ENCODE measurements around the gene HINFP.

HINFP gene

GRCh38 chr11:119111361-119111925 is 9.9 kb upstream of the HINFP start:
- no peak overlapping the region for H2BK12ac ChIP-seq (ENCODE audit: low read length in 2 of 2)
- no peak overlapping the region for H2BK5ac ChIP-seq (ENCODE audit: low read depth, low read length, poor library complexity, severe bottlenecking)
- H3K9ac ChIP-seq (ENCODE audit: low read length): no peak overlapping the region
- H3K4me3 ChIP-seq (ENCODE audit: insufficient read depth in 1 of 2, low read depth in 1 of 2, low read length in 2 of 2): no peak overlapping the region
- no peak overlapping the region for H3K14ac ChIP-seq (ENCODE audit: low read length in 2 of 2)
- H3K36me3 ChIP-seq (ENCODE audit: control insufficient read depth in 1 of 2, insufficient read depth in 2 of 2, low read depth in 1 of 2, low read length in 2 of 2): peaks cover 49 to 53% of the 10 kb centered on the region in 2 experiments
- no peak for DNase-seq
- H3K18ac ChIP-seq (ENCODE audit: low read depth in 1 of 2, low read length in 2 of 2): no peak overlapping the region
- H3K27ac ChIP-seq (ENCODE audit: low read length, poor library complexity, severe bottlenecking): no peak overlapping the region
- H3K27me3 ChIP-seq (ENCODE audit: control insufficient read depth in 1 of 2, insufficient read depth in 1 of 2, low read length in 2 of 2): no peaks in the 10 kb centered on the region
- H2BK120ac ChIP-seq (ENCODE audit: low read depth, low read length): no peak overlapping the region
- no peak overlapping the region for H3K23ac ChIP-seq (ENCODE audit: low read length in 2 of 2)
- 95% methylated on average over 11 of the region's 11 CpGs for WGBS
- no peaks in the 10 kb centered on the region for H3K9me3 ChIP-seq (ENCODE audit: control insufficient read depth, low read length)
- H3K79me1 ChIP-seq (replicated peaks; ENCODE audit: low read length, poor library complexity, severe bottlenecking): peaks cover 28% of the 10 kb centered on the region
- H3K4ac ChIP-seq (ENCODE audit: low read depth in 1 of 2, low read length in 2 of 2): no peak overlapping the region
- H4K8ac ChIP-seq (ENCODE audit: low read length): no peak overlapping the region
- no peak overlapping the region for H2AK5ac ChIP-seq (ENCODE audit: low read length, severe bottlenecking)
- H3K4me2 ChIP-seq (ENCODE audit: low read length, poor library complexity, severe bottlenecking): no peak overlapping the region
- H3K4me1 ChIP-seq (ENCODE audit: control insufficient read depth, insufficient read depth, low read depth, low read length): peaks cover 18% of the 10 kb centered on the region
- H4K91ac ChIP-seq (ENCODE audit: low read length): no peak overlapping the region
- H2BK15ac ChIP-seq (ENCODE audit: low read depth, poor library complexity, severe bottlenecking): no peak overlapping the region
- H2AFZ ChIP-seq (ENCODE audit: low read depth, low read length): no peak overlapping the region

GRCh38 chr11:119112314-119113020 is 8.9 kb upstream of the HINFP start:
- Histone ChIP-seq H3K36me3 (ENCODE audit: control insufficient read depth in 1 of 2, insufficient read depth in 2 of 2, low read depth in 1 of 2, low read length in 2 of 2) (peaks cover 56 to 62% of the 10 kb centered on the region in 2 experiments), H2BK5ac (ENCODE audit: low read depth, low read length, poor library complexity, severe bottlenecking) (no peak overlapping the region), H2BK12ac (ENCODE audit: low read length in 2 of 2) (no peak overlapping the region), H3K9me3 (ENCODE audit: control insufficient read depth, low read length) (no peaks in the 10 kb centered on the region), H2BK15ac (ENCODE audit: low read depth, poor library complexity, severe bottlenecking) (no peak overlapping the region), H3K27me3 (ENCODE audit: control insufficient read depth in 1 of 2, insufficient read depth in 1 of 2, low read length in 2 of 2) (no peaks in the 10 kb centered on the region), H3K4me2 (ENCODE audit: low read length, poor library complexity, severe bottlenecking) (no peak overlapping the region), H3K4ac (ENCODE audit: low read depth in 1 of 2, low read length in 2 of 2) (no peak overlapping the region), H3K9ac (ENCODE audit: low read length) (no peak overlapping the region), H2AK5ac (ENCODE audit: low read length, severe bottlenecking) (no peak overlapping the region), H4K91ac (ENCODE audit: low read length) (no peak overlapping the region), H3K14ac (ENCODE audit: low read length in 2 of 2) (no peak overlapping the region), H2AFZ (ENCODE audit: low read depth, low read length) (no peak overlapping the region), H3K4me3 (ENCODE audit: insufficient read depth in 1 of 2, low read depth in 1 of 2, low read length in 2 of 2) (no peak overlapping the region), H3K27ac (ENCODE audit: low read length, poor library complexity, severe bottlenecking) (no peak overlapping the region), H3K4me1 (ENCODE audit: control insufficient read depth, insufficient read depth, low read depth, low read length) (peaks cover 13% of the 10 kb centered on the region), H4K8ac (ENCODE audit: low read length) (no peak overlapping the region), H2BK120ac (ENCODE audit: low read depth, low read length) (no peak overlapping the region), H3K18ac (ENCODE audit: low read depth in 1 of 2, low read length in 2 of 2) (no peak overlapping the region), H3K79me1 (replicated peaks; ENCODE audit: low read length, poor library complexity, severe bottlenecking) (peaks cover 24% of the 10 kb centered on the region), H3K23ac (ENCODE audit: low read length in 2 of 2) (no peak overlapping the region)
- 96% methylated on average over 12 of the region's 12 CpGs for WGBS
- DNase-seq: no peak

GRCh38 chr11:119113716-119114115 is 7.7 kb upstream of the HINFP start:
- DNase-seq: no peak
- H3K4me3 ChIP-seq (ENCODE audit: insufficient read depth in 1 of 2, low read depth in 1 of 2, low read length in 2 of 2): no peak overlapping the region
- no peak overlapping the region for H4K8ac ChIP-seq (ENCODE audit: low read length)
- no peak overlapping the region for H3K18ac ChIP-seq (ENCODE audit: low read depth in 1 of 2, low read length in 2 of 2)
- H2BK5ac ChIP-seq (ENCODE audit: low read depth, low read length, poor library complexity, severe bottlenecking): no peak overlapping the region
- H3K9ac ChIP-seq (ENCODE audit: low read length): no peak overlapping the region
- H2BK120ac ChIP-seq (ENCODE audit: low read depth, low read length): no peak overlapping the region
- no peak overlapping the region for H3K14ac ChIP-seq (ENCODE audit: low read length in 2 of 2)
- H2BK15ac ChIP-seq (ENCODE audit: low read depth, poor library complexity, severe bottlenecking): no peak overlapping the region
- H3K23ac ChIP-seq (ENCODE audit: low read length in 2 of 2): no peak overlapping the region
- peaks cover 14% of the 10 kb centered on the region for H3K79me1 ChIP-seq (replicated peaks; ENCODE audit: low read length, poor library complexity, severe bottlenecking)
- H2AFZ ChIP-seq (ENCODE audit: low read depth, low read length): no peak overlapping the region
- H3K27ac ChIP-seq (ENCODE audit: low read length, poor library complexity, severe bottlenecking): no peak overlapping the region
- H3K4me1 ChIP-seq (ENCODE audit: control insufficient read depth, insufficient read depth, low read depth, low read length): peaks cover 3% of the 10 kb centered on the region
- no peak overlapping the region for H2BK12ac ChIP-seq (ENCODE audit: low read length in 2 of 2)
- no peak overlapping the region for H2AK5ac ChIP-seq (ENCODE audit: low read length, severe bottlenecking)
- H3K36me3 ChIP-seq (ENCODE audit: control insufficient read depth in 1 of 2, insufficient read depth in 2 of 2, low read depth in 1 of 2, low read length in 2 of 2): peaks cover 56 to 66% of the 10 kb centered on the region in 2 experiments
- no peaks in the 10 kb centered on the region for H3K27me3 ChIP-seq (ENCODE audit: control insufficient read depth in 1 of 2, insufficient read depth in 1 of 2, low read length in 2 of 2)
- no peak overlapping the region for H3K4ac ChIP-seq (ENCODE audit: low read depth in 1 of 2, low read length in 2 of 2)
- 99% methylated on average over 9 of the region's 9 CpGs for WGBS
- no peaks in the 10 kb centered on the region for H3K9me3 ChIP-seq (ENCODE audit: control insufficient read depth, low read length)
- no peak overlapping the region for H3K4me2 ChIP-seq (ENCODE audit: low read length, poor library complexity, severe bottlenecking)
- no peak overlapping the region for H4K91ac ChIP-seq (ENCODE audit: low read length)

- Histone ChIP-seq H3K27me3 (ENCODE audit: control insufficient read depth in 1 of 2, insufficient read depth in 1 of 2, low read length in 2 of 2) (no peaks in the 10 kb centered on the region), H3K9me3 (ENCODE audit: control insufficient read depth, low read length) (no peaks in the 10 kb centered on the region), H2BK5ac (ENCODE audit: low read depth, low read length, poor library complexity, severe bottlenecking) (no peak overlapping the region), H3K4me2 (ENCODE audit: low read length, poor library complexity, severe bottlenecking) (no peak overlapping the region), H2BK12ac (ENCODE audit: low read length in 2 of 2) (no peak overlapping the region), H3K79me1 (replicated peaks; ENCODE audit: low read length, poor library complexity, severe bottlenecking) (peaks cover 8% of the 10 kb centered on the region), H3K4me1 (ENCODE audit: control insufficient read depth, insufficient read depth, low read depth, low read length) (no peaks in the 10 kb centered on the region), H4K91ac (ENCODE audit: low read length) (no peak overlapping the region), H3K18ac (ENCODE audit: low read depth in 1 of 2, low read length in 2 of 2) (no peak overlapping the region), H3K23ac (ENCODE audit: low read length in 2 of 2) (no peak overlapping the region), H2BK15ac (ENCODE audit: low read depth, poor library complexity, severe bottlenecking) (no peak overlapping the region), H2AK5ac (ENCODE audit: low read length, severe bottlenecking) (no peak overlapping the region), H2AFZ (ENCODE audit: low read depth, low read length) (no peak overlapping the region), H3K27ac (ENCODE audit: low read length, poor library complexity, severe bottlenecking) (no peak overlapping the region), H3K9ac (ENCODE audit: low read length) (no peak overlapping the region), H3K14ac (ENCODE audit: low read length in 2 of 2) (no peak overlapping the region), H3K4ac (ENCODE audit: low read depth in 1 of 2, low read length in 2 of 2) (no peak overlapping the region), H2BK120ac (ENCODE audit: low read depth, low read length) (no peak overlapping the region), H3K36me3 (ENCODE audit: control insufficient read depth in 1 of 2, insufficient read depth in 2 of 2, low read depth in 1 of 2, low read length in 2 of 2) (peaks cover 56 to 66% of the 10 kb centered on the region in 2 experiments), H4K8ac (ENCODE audit: low read length) (no peak overlapping the region), H3K4me3 (ENCODE audit: insufficient read depth in 1 of 2, low read depth in 1 of 2, low read length in 2 of 2) (no peak overlapping the region)
- 96% methylated on average over 4 of the region's 5 CpGs for WGBS
- no peak for DNase-seq
These were observed 7.0 kb upstream of the HINFP start for GRCh38 chr11:119114351-119114750.

Data from mesenchymal stem cell (in vitro differentiated cells and primary cell).